Activated naive CD4-positive, alpha-beta T cell treated with anti-CD3 and anti-CD28 coated beads for 36 hours (primary cell): ENCODE results near the gene RAD51B. TPM values are rescaled to one million over a fixed set of nuclear protein-coding genes. Genes with fewer than 3 reads are reported as not detected.
"Not testable (repeated sequence)": the region's sequence is repeated elsewhere in the genome, so short reads cannot be mapped to it uniquely, and the experiment has no call there.

Source experiments
- CTCF ChIA-PET: fragments of 350-600 bp; sonication (Branson Sonifier 250); formaldehyde crosslinking; loops from one replicate; lab custom pipeline; 2021; ENCODE audit warnings: antibody characterized with exemption; lab: Charles Lee
- DNase-seq: peaks from one replicate; pipeline ENCODE4 v3.0.0-alpha.2; 2020
- H3K27ac Mint-ChIP-seq: one replicate; pipeline ENCODE4 v1.8.0; 2021; ENCODE audit warnings: mild to moderate bottlenecking, mixed read lengths
- H3K27me3 Mint-ChIP-seq: one replicate; pipeline ENCODE4 v1.8.0; 2021; ENCODE audit warnings: low read depth, mixed read lengths
- H3K36me3 Mint-ChIP-seq: one replicate; pipeline ENCODE4 v1.8.0; 2021; ENCODE audit warnings: low read depth, mixed read lengths
- H3K4me1 Mint-ChIP-seq: one replicate; pipeline ENCODE4 v1.8.0; 2021; ENCODE audit warnings: low read depth, mixed read lengths
- H3K4me3 Mint-ChIP-seq: one replicate; pipeline ENCODE4 v1.8.0; 2021; ENCODE audit warnings: mild to moderate bottlenecking, moderate library complexity, mixed read lengths
- H3K9me3 Mint-ChIP-seq: one replicate; pipeline ENCODE4 v1.8.0; 2021; ENCODE audit warnings: mixed read lengths
- intact Hi-C: fragments of 100-400 bp; cut with micrococcal nuclease; formaldehyde crosslinking; loops from one replicate; pipeline ENCODE4 v1.15.1; 2023
- total RNA-seq, 2 experiments: library from RNA; stranded (reverse); gene quantifications; one replicate each; pipeline ENCODE4 v1.2.3, GENCODE V29; 2021

Gene RAD51B
- total RNA-seq, 2 experiments from 2014 or later = 44.8 to 47.6 TPM

DNA sequence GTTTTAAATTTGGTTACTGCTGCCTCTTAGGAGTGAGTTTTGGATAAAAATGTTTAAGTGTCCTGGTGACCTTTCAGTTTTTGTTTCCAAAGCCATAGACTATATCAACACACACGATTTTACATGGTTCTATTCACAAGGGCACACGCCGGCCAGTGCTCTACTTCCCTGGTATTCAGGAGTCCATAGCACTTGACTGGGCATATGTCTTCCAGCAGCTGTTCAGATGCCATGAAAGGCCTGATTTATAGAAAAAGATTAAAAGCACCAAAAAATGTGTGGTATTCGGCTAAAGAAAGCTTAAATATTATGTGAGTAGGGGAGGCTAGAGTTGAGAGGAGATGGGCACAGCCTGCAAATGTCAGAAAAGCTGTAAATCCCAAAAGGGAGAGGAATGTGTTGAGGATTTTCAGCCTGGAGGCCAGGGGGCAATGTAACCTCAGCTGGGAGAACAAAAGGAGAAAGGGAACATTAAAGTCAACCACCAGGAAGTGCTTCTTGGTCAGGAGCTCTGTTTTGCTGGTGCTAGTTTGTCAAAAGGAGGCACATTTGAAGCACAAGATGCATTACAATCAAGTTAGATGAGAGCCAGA is 478.4 kb downstream of the RAD51B start:
- intact Hi-C loops = no loop called here
- H3K4me3 Mint-ChIP-seq = no peak overlapping the region
- H3K27me3 Mint-ChIP-seq = no peaks in the 10 kb centered on the region
- H3K27ac Mint-ChIP-seq = no peak overlapping the region
- peaks cover 26% of the 10 kb centered on the region for H3K4me1 Mint-ChIP-seq
- DNase-seq = no peak
- CTCF ChIA-PET = interaction anchor here (0.6 to 2.0 kb wide), 4 partner anchors 14 to 492 kb away, joined by 4 to 5 read pairs (median 5); no protein-coding TSS in a partner anchor
- H3K36me3 Mint-ChIP-seq = peaks cover 7% of the 10 kb centered on the region
- H3K9me3 Mint-ChIP-seq = peaks cover 9% of the 10 kb centered on the region

DNA sequence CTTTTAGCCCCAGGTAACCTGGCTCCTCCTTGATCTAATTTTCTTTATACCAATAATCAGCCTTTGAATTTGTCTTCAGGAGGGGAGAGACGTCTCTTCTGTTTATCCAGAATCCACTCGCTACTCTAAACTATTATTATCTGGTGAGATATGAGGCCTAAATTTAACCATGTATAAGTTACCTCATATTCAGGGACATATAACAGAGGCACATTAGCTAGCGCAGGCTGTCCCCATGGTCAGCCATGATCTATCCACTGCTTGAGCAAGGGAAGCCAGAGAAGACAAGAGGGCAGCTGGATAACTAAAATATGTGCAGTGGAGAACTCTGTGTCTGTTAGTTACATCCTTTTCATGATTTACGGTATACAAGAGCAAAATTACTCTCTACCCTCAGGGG is 481.0 kb downstream of the RAD51B start:
- DNase-seq = no peak
- Mint-ChIP-seq H3K4me1 (peaks cover 9% of the 10 kb centered on the region), H3K27ac (no peak overlapping the region), H3K36me3 (peaks cover 8% of the 10 kb centered on the region), H3K27me3 (no peaks in the 10 kb centered on the region), H3K9me3 (peaks cover 10% of the 10 kb centered on the region), H3K4me3 (no peak overlapping the region)
- intact Hi-C loops = no loop called here
- CTCF ChIA-PET = no interaction called here

- DNase-seq = no peak
- Mint-ChIP-seq H3K4me1 (peaks cover 9% of the 10 kb centered on the region), H3K36me3 (peaks cover 8% of the 10 kb centered on the region), H3K27ac (no peak overlapping the region), H3K27me3 (no peaks in the 10 kb centered on the region), H3K9me3 (peaks cover 10% of the 10 kb centered on the region), H3K4me3 (no peak overlapping the region)
- intact Hi-C loops = no loop called here
- CTCF ChIA-PET = no interaction called here
Observed at GRCh38 chr14:68301219-68301618, 481.6 kb downstream of the RAD51B start.

- H3K4me3 Mint-ChIP-seq, H3K27ac Mint-ChIP-seq, H3K36me3 Mint-ChIP-seq, CTCF ChIA-PET, DNase-seq, intact Hi-C loops, H3K27me3 Mint-ChIP-seq: not testable (repeated sequence)
- peaks cover 10% of the 10 kb centered on the region for H3K9me3 Mint-ChIP-seq
- H3K4me1 Mint-ChIP-seq = peaks cover 10% of the 10 kb centered on the region
Observed at GRCh38 chr14:68302938-68303337, 483.4 kb downstream of the RAD51B start.

DNA sequence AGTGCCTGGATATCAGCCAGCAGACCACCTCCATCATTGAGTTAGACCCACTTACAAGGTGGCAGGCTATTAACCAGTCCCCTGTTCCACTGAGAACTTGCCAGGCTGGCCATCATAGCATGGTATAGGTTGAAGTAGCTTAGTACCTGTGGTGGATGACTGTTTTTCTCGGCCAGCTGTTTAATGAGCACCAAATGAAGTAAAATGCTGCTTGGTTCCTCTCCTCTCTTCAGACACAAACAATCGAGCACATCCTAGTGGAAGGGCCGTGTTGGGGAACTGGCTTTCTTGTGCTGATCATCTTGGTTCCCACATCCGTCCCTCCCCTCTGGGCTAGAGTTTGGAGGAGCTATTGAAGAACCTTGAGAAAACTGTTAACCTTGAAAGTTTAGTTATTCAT is 486.2 kb downstream of the RAD51B start:
- Mint-ChIP-seq H3K27me3 (no peaks in the 10 kb centered on the region), H3K36me3 (peaks cover 8% of the 10 kb centered on the region), H3K9me3 (peaks cover 10% of the 10 kb centered on the region), H3K27ac (no peak overlapping the region), H3K4me1 (peaks cover 13% of the 10 kb centered on the region), H3K4me3 (no peak overlapping the region)
- DNase-seq = no peak
- intact Hi-C loops = no loop called here
- CTCF ChIA-PET = interaction anchor here (0.7 to 1.3 kb wide), 2 partner anchors 14 to 56 kb away, joined by 3 read pairs; no protein-coding TSS in a partner anchor

DNA sequence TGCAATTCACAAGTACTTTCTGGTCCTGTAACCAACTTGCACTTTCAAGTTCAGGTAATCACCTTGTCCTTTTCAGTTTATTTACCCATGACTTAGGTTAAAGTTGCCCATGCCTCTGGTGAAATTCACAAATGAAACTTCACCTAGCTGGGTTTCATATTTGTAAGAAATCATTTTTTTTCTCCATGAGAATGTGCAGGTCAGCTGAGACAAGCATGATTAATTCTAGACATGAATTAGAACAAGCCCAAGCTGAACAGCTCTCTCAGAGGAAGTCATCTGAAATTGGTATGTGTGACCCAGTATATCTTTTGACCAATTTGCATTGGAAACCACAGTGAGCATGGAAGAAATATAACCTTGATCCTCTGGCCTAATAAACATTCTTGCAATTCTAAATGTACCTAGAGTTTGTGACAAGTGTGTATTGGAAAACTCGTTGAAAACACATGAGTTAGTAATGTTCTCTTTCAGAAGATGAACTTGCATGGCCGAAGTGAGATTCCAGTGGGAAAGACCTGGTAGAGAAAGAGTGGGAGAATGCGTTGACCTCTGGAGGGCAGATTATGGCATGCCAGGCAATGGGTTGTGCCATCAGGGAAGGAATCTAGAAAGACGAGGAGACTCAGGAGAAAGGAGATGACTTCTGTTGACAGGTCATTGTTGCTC is 486.8 kb downstream of the RAD51B start:
- no peak overlapping the region for H3K4me3 Mint-ChIP-seq
- CTCF ChIA-PET = interaction anchor here (0.7 to 1.3 kb wide), 2 partner anchors 14 to 56 kb away, joined by 3 read pairs; no protein-coding TSS in a partner anchor
- H3K27ac Mint-ChIP-seq = no peak overlapping the region
- no peaks in the 10 kb centered on the region for H3K27me3 Mint-ChIP-seq
- H3K4me1 Mint-ChIP-seq = peaks cover 16% of the 10 kb centered on the region
- no peak for DNase-seq
- H3K9me3 Mint-ChIP-seq = peaks cover 10% of the 10 kb centered on the region
- peaks cover 8% of the 10 kb centered on the region for H3K36me3 Mint-ChIP-seq
- intact Hi-C loops = no loop called here

DNA sequence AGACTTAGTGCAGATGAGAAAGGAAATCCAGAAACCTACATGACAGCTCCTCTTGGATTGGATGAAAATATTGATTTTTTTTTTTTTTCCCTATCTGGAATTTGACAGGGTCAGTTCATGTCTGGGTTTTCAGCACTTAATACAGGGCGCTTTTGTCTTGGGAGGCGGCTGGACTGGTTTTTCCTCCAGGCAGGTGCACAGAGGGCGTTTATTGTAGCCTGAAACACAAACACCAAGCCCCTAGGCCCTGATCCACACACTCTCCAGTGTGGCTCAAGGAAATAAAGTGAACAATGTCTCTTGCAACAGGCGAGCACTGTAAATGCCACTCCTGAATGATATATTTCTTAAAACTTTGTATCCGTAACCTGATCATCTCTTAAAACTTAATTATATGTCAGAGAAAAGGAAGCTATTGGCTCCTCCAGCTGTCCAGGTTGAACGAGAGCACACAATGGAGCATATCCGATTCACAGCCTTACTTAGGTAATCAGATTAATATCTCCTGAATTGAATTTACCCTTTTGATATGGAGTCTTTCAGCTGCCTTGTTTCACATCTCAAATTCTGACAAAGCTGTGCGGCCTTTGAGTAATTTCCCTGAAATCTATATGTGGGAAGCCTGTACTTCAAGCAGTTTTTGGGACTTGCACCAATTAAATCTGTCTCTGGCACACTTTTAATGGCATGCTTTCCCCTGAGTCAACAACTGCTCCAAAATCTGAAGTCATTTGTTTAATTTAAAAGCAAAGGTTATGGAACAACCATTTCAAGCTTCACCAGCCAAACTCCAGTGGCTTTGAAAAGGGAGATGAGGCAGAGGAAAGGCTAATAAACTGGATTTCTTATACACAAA is 487.6 kb downstream of the RAD51B start:
- H3K9me3 Mint-ChIP-seq = peaks cover 7% of the 10 kb centered on the region
- H3K4me1 Mint-ChIP-seq = peaks cover 18% of the 10 kb centered on the region
- intact Hi-C loops = no loop called here
- H3K4me3 Mint-ChIP-seq = no peak overlapping the region
- no peak overlapping the region for H3K27ac Mint-ChIP-seq
- CTCF ChIA-PET = no interaction called here
- DNase-seq = no peak
- no peaks in the 10 kb centered on the region for H3K27me3 Mint-ChIP-seq
- peaks cover 6% of the 10 kb centered on the region for H3K36me3 Mint-ChIP-seq

- no peaks in the 10 kb centered on the region for H3K27me3 Mint-ChIP-seq
- no peak overlapping the region for H3K4me3 Mint-ChIP-seq
- intact Hi-C loops = no loop called here
- DNase-seq = no peak
- peaks cover 23% of the 10 kb centered on the region for H3K4me1 Mint-ChIP-seq
- H3K27ac Mint-ChIP-seq = no peak overlapping the region
- H3K9me3 Mint-ChIP-seq = peaks cover 3% of the 10 kb centered on the region
- peaks cover 2% of the 10 kb centered on the region for H3K36me3 Mint-ChIP-seq
- CTCF ChIA-PET = no interaction called here
Observed at GRCh38 chr14:68307790-68308168, 488.2 kb downstream of the RAD51B start.

DNA sequence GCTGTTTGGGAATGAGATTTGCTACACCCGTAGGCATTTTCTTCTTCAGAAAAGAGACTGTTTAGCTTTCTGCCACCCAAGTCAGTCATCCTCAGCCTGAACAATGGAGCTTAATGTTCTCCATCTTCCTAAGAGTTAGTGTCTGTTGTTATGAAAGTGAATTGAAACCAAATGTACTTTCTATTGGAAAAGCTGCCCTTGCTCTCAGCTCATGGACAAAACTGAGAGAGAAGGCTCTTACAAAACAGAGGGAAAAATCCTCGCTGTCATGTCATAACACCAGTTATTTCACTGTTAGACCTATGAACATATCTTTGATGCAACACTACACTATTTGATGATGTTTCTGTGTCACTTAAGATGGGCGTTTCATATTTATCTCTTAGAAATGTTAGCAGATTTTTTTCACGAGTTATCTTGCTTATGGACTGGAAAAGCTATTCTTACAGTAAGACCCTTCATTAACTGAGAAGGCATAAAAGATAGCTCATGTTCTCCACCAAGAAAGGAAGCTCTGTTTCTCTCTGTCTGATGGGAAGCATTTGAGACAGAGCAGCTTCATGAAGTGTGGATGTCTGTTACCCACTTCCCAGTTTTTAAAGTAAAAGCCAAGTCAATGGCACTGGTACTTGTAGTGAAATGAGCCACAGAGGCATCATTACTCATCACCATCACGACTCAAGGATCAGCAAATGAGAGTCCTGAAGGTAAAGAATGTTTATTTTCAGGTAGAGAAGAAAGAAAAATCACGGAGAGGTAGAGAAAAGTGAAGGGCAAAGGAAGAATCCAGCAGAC is 489.3 kb downstream of the RAD51B start:
- no peak overlapping the region for H3K4me3 Mint-ChIP-seq
- no peaks in the 10 kb centered on the region for H3K36me3 Mint-ChIP-seq
- no peak for DNase-seq
- peaks cover 30% of the 10 kb centered on the region for H3K4me1 Mint-ChIP-seq
- no peaks in the 10 kb centered on the region for H3K27me3 Mint-ChIP-seq
- intact Hi-C loops = no loop called here
- H3K9me3 Mint-ChIP-seq = no peaks in the 10 kb centered on the region
- CTCF ChIA-PET = no interaction called here
- H3K27ac Mint-ChIP-seq = no peak overlapping the region

GRCh38 chr14:68309616-68310015 is 490.0 kb downstream of the RAD51B start:
- Mint-ChIP-seq H3K27me3 (no peaks in the 10 kb centered on the region), H3K27ac (no peak overlapping the region), H3K4me1 (peaks cover 33% of the 10 kb centered on the region), H3K4me3 (no peak overlapping the region), H3K9me3 (no peaks in the 10 kb centered on the region), H3K36me3 (no peaks in the 10 kb centered on the region)
- CTCF ChIA-PET = no interaction called here
- intact Hi-C loops = no loop called here
- DNase-seq = no peak

DNA sequence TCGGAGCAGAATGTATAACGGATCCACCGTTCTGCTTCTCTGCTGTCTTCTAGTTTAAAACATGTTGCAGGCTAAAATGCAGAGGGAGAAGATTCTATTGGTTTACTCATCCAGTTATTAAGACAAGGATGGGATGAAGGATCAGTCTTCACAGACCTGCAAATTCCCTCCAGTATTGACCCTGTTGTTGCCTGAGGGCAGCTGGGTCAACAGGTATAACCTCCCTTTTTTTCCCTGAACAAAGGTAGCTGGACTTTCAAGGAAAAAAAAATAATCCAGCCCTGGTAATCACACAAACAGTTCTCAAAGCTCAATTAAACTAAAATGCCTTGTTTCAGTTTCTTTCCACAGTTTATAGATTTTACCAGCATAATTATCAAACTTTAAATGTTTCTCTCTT is 492.7 kb downstream of the RAD51B start:
- H3K27ac Mint-ChIP-seq = no peak overlapping the region
- no peaks in the 10 kb centered on the region for H3K36me3 Mint-ChIP-seq
- no peaks in the 10 kb centered on the region for H3K9me3 Mint-ChIP-seq
- CTCF ChIA-PET = interaction anchor here (1.0 kb wide), 1 partner anchor 15 kb away, joined by 4 read pairs; no protein-coding TSS in a partner anchor
- H3K4me3 Mint-ChIP-seq = no peak overlapping the region
- intact Hi-C loops = no loop called here
- DNase-seq = no peak
- H3K4me1 Mint-ChIP-seq = peaks cover 26% of the 10 kb centered on the region
- no peaks in the 10 kb centered on the region for H3K27me3 Mint-ChIP-seq
